ENCODE measurements around the gene KLRF1. TPM values are rescaled to one million over a fixed set of nuclear protein-coding genes. Genes with fewer than 3 reads are reported as not detected.

KLRF1 gene
- total and polyA plus RNA-seq, 2 donors (not counting 1 experiment from before 2014, with no cell fraction given), result 1.0 to 1.7 TPM

- no peak overlapping the region for H3K4me3 ChIP-seq (ENCODE audit: control extremely low read depth in 1 of 5, extremely low read depth in 1 of 5, insufficient read depth in 1 of 5, low read depth in 2 of 5, low read length in 4 of 5)
- no peak overlapping the region for H3K27ac ChIP-seq (ENCODE audit: low read length in 2 of 2)
- no peaks in the 10 kb centered on the region for H3K79me2 ChIP-seq (ENCODE audit: control insufficient read depth, insufficient read depth, low read length)
- H3K27me3 Mint-ChIP-seq, result no peaks in the 10 kb centered on the region
- TF ChIP-seq EZH2 (IDR thresholded peaks at IDR 0.05; ENCODE audit: borderline replicate concordance, insufficient read depth, low read depth, low read length, poor library complexity, severe bottlenecking) (no peak), CTCF (IDR thresholded peaks at IDR 0.05) (no peak)
- peaks cover 1 to 36% of the 10 kb centered on the region in 2 experiments for H3K36me3 ChIP-seq (replicated peaks in 1 of 2; ENCODE audit: control extremely low read depth in 1 of 2, control insufficient read depth in 1 of 2, extremely low read depth in 1 of 2, insufficient read depth in 2 of 2, low read length in 1 of 2)
- H2AFZ ChIP-seq (ENCODE audit: insufficient read depth, low read depth, low read length, poor library complexity, severe bottlenecking), result no peak overlapping the region
- 100% methylated on average over 1 of the region's 5 CpGs for WGBS (ENCODE audit: insufficient coverage)
- H3K9ac ChIP-seq (ENCODE audit: low read length), result no peak overlapping the region
- H4K20me1 ChIP-seq (ENCODE audit: control insufficient read depth, insufficient read depth, low read length, poor library complexity, severe bottlenecking), result peaks cover 9% of the 10 kb centered on the region
- H3K4me1 ChIP-seq (ENCODE audit: control insufficient read depth in 2 of 2, insufficient read depth in 2 of 2, low read length in 2 of 2), result no peaks in the 10 kb centered on the region
- H3K4me3 Mint-ChIP-seq, result no peak overlapping the region
- intact Hi-C loops (cut with micrococcal nuclease), result no loop called here
- CTCF ChIA-PET, result no interaction called here
- no peak overlapping the region for H3K27ac Mint-ChIP-seq
- POLR2A ChIA-PET, result no interaction called here
- no peaks in the 10 kb centered on the region for H3K27me3 ChIP-seq (replicated peaks in 1 of 4; ENCODE audit: control extremely low read depth in 1 of 4, control insufficient read depth in 3 of 4, insufficient read depth in 4 of 4, low read length in 3 of 4)
- H3K4me1 Mint-ChIP-seq, result no peaks in the 10 kb centered on the region
- H3K9me3 ChIP-seq (ENCODE audit: control extremely low read depth in 1 of 3, control insufficient read depth in 2 of 3, insufficient read depth in 1 of 3, low read length in 2 of 3), result peaks cover 1 to 17% (median 12%) of the 10 kb centered on the region in 3 donors
- peaks cover 5% of the 10 kb centered on the region for H3K9me3 Mint-ChIP-seq (ENCODE audit: insufficient read depth)
- no peak for ATAC-seq (ENCODE audit: low read depth)
- DNase-seq, result no peak
- no peak overlapping the region for H3K4me2 ChIP-seq (replicated peaks; ENCODE audit: low read depth, low read length, poor library complexity, severe bottlenecking)
Measured at GRCh38 chr12:9851050-9851449, 23.8 kb downstream of the KLRF1 start.

- WGBS (ENCODE audit: insufficient coverage), result 100% methylated on average over 2 of the region's 2 CpGs
- Histone ChIP-seq H3K4me3 (ENCODE audit: control extremely low read depth in 1 of 5, extremely low read depth in 1 of 5, insufficient read depth in 1 of 5, low read depth in 2 of 5, low read length in 4 of 5) (no peak overlapping the region), H3K9ac (ENCODE audit: low read length) (no peak overlapping the region), H3K9me3 (ENCODE audit: control extremely low read depth in 1 of 3, control insufficient read depth in 2 of 3, insufficient read depth in 1 of 3, low read length in 2 of 3) (peaks cover 1 to 17% (median 12%) of the 10 kb centered on the region in 3 donors), H4K20me1 (ENCODE audit: control insufficient read depth, insufficient read depth, low read length, poor library complexity, severe bottlenecking) (peaks cover 9% of the 10 kb centered on the region), H3K36me3 (replicated peaks in 1 of 2; ENCODE audit: control extremely low read depth in 1 of 2, control insufficient read depth in 1 of 2, extremely low read depth in 1 of 2, insufficient read depth in 2 of 2, low read length in 1 of 2) (peaks cover 1 to 40% of the 10 kb centered on the region in 2 experiments), H3K4me1 (ENCODE audit: control insufficient read depth in 2 of 2, insufficient read depth in 2 of 2, low read length in 2 of 2) (no peaks in the 10 kb centered on the region), H3K79me2 (ENCODE audit: control insufficient read depth, insufficient read depth, low read length) (no peaks in the 10 kb centered on the region), H2AFZ (ENCODE audit: insufficient read depth, low read depth, low read length, poor library complexity, severe bottlenecking) (no peak overlapping the region), H3K27ac (ENCODE audit: low read length in 2 of 2) (no peak overlapping the region), H3K27me3 (replicated peaks in 1 of 4; ENCODE audit: control extremely low read depth in 1 of 4, control insufficient read depth in 3 of 4, insufficient read depth in 4 of 4, low read length in 3 of 4) (no peaks in the 10 kb centered on the region), H3K4me2 (replicated peaks; ENCODE audit: low read depth, low read length, poor library complexity, severe bottlenecking) (no peak overlapping the region)
- CTCF ChIA-PET, result no interaction called here
- no peaks in the 10 kb centered on the region for H3K4me1 Mint-ChIP-seq
- TF ChIP-seq EZH2 (IDR thresholded peaks at IDR 0.05; ENCODE audit: borderline replicate concordance, insufficient read depth, low read depth, low read length, poor library complexity, severe bottlenecking) (no peak), CTCF (IDR thresholded peaks at IDR 0.05) (no peak)
- DNase-seq (no peak), ATAC-seq (ENCODE audit: low read depth) (no peak)
- POLR2A ChIA-PET, result no interaction called here
- intact Hi-C loops (cut with micrococcal nuclease), result no loop called here
- H3K27me3 Mint-ChIP-seq, result no peaks in the 10 kb centered on the region
- peaks cover 5% of the 10 kb centered on the region for H3K9me3 Mint-ChIP-seq (ENCODE audit: insufficient read depth)
- H3K27ac Mint-ChIP-seq, result no peak overlapping the region
- no peak overlapping the region for H3K4me3 Mint-ChIP-seq
Measured at GRCh38 chr12:9851927-9852326, 24.6 kb downstream of the KLRF1 start.

Data from B cell (primary cell).